Liver (tissue), 9 donors: Measurements from ENCODE around the gene PRR36. TPM values are rescaled to one million over a fixed set of nuclear protein-coding genes. Genes with fewer than 3 reads are reported as not detected.

Source experiments
- DNase-seq: peaks from one replicate; pipeline ENCODE4 v3.0.0-alpha.2; 2017; ENCODE audit warnings: low spot score
- H3K27ac ChIP-seq, 2 donors: one replicate each; pipeline ENCODE4 v1.7.0; 2013; ENCODE audit warnings: inconsistent platforms in 2 of 2, low read length in 2 of 2, control low read depth in 1 of 2, low read depth in 1 of 2, mild to moderate bottlenecking in 1 of 2
- H3K27me3 ChIP-seq, 4 donors: one replicate each; pipeline versions ENCODE4 v1.6.1 to v1.7.0; 2013; ENCODE audit warnings: low read length in 3 of 4, inconsistent platforms in 1 of 4, mild to moderate bottlenecking in 1 of 4, moderate library complexity in 1 of 4; ENCODE audit not compliant: control insufficient read depth in 4 of 4, insufficient read depth in 4 of 4
- H3K36me3 ChIP-seq, 4 donors: one replicate each; pipeline versions ENCODE4 v1.6.1 to v1.7.0; 2013; ENCODE audit warnings: low read length in 3 of 4, mild to moderate bottlenecking in 3 of 4, low read depth in 1 of 4, moderate library complexity in 1 of 4; ENCODE audit not compliant: control insufficient read depth in 4 of 4, insufficient read depth in 3 of 4
- H3K4me1 ChIP-seq, 4 donors: one replicate each; pipeline versions ENCODE4 v1.6.1 to v1.7.0; 2013; ENCODE audit warnings: low read length in 3 of 4, mild to moderate bottlenecking in 3 of 4, moderate library complexity in 1 of 4; ENCODE audit not compliant: control insufficient read depth in 4 of 4, insufficient read depth in 4 of 4
- H3K4me3 ChIP-seq, 3 donors: one replicate each; pipeline versions ENCODE4 v1.6.1 to v1.7.0; 2013; ENCODE audit warnings: low read length in 3 of 3, control low read depth in 1 of 3, low read depth in 1 of 3, mild to moderate bottlenecking in 1 of 3
- H3K9ac ChIP-seq, 2 donors: one replicate each; pipeline ENCODE4 v1.7.0; 2013; ENCODE audit warnings: low read length in 2 of 2, mild to moderate bottlenecking in 2 of 2, moderate library complexity in 2 of 2, control low read depth in 1 of 2, low read depth in 1 of 2
- H3K9me3 ChIP-seq, 4 donors: one replicate each; pipeline versions ENCODE4 v1.6.1 to v1.7.0; 2013; ENCODE audit warnings: low read length in 3 of 4; ENCODE audit not compliant: control insufficient read depth in 4 of 4
- EGR1 ChIP-seq, 2 donors: IDR thresholded peaks; 2 replicates each; pipeline ENCODE4 v1.6.1; 2016 to 2018; ENCODE audit warnings: antibody characterized with exemption in 2 of 2, low read depth in 2 of 2
- FOXA1 ChIP-seq: IDR thresholded peaks from 2 replicates; pipeline ENCODE4 v1.6.1; 2016; ENCODE audit warnings: antibody characterized with exemption
- FOXA2 ChIP-seq: IDR thresholded peaks from 2 replicates; pipeline ENCODE4 v1.6.1; 2016; ENCODE audit warnings: antibody characterized with exemption
- GABPA ChIP-seq, 2 donors: IDR thresholded peaks in 1 of 2; conservative IDR thresholded peaks in 1 of 2; 2 replicates each; pipeline ENCODE4 v1.6.1; 2016; ENCODE audit warnings: antibody characterized with exemption in 2 of 2, mild to moderate bottlenecking in 1 of 2, moderate library complexity in 1 of 2
- HNF4A ChIP-seq, 2 donors: conservative IDR thresholded peaks; 2 replicates each; pipeline ENCODE4 v1.6.1; 2016; ENCODE audit warnings: antibody characterized with exemption in 2 of 2, mild to moderate bottlenecking in 2 of 2
- HNF4G ChIP-seq: IDR thresholded peaks from 2 replicates; pipeline ENCODE4 v1.6.1; 2016; ENCODE audit warnings: antibody characterized with exemption
- JUND ChIP-seq, 2 donors: IDR thresholded peaks; 2 replicates each; pipeline ENCODE4 v1.6.1; 2016; ENCODE audit warnings: antibody characterized with exemption in 2 of 2
- NR2F2 ChIP-seq: IDR thresholded peaks from 2 replicates; pipeline ENCODE4 v1.6.1; 2016; ENCODE audit warnings: antibody characterized with exemption
- RAD21 ChIP-seq, 2 donors: IDR thresholded peaks; 2 replicates each; pipeline ENCODE4 v1.6.1; 2016; ENCODE audit warnings: antibody characterized with exemption in 2 of 2, mild to moderate bottlenecking in 2 of 2
- RXRA ChIP-seq, 2 donors: IDR thresholded peaks; 2 replicates each; pipeline ENCODE4 v1.6.1; 2017 to 2018; ENCODE audit warnings: antibody characterized with exemption in 2 of 2, mild to moderate bottlenecking in 1 of 2
- SP1 ChIP-seq: IDR thresholded peaks from 2 replicates; pipeline ENCODE4 v1.6.1; 2018; ENCODE audit warnings: antibody characterized with exemption, mild to moderate bottlenecking
- TAF1 ChIP-seq: conservative IDR thresholded peaks from 2 replicates; pipeline ENCODE4 v1.6.1; 2016; ENCODE audit warnings: antibody characterized with exemption, mild to moderate bottlenecking
- YY1 ChIP-seq: IDR thresholded peaks from 2 replicates; pipeline ENCODE4 v1.6.1; 2016; ENCODE audit warnings: antibody characterized with exemption, mild to moderate bottlenecking
- WGBS: extraction: QIAGEN DNeasy Blood & Tissue Kit; methylation state at CpG from one replicate; pipeline ENCODE4 v1.1.7; 2013; 5-methylcytosine and 5-hydroxymethylcytosine counted together
- polyA plus RNA-seq, 2 donors: library from polyadenylated mRNA; stranded (reverse) in 1 of 2; unstranded in 1 of 2; fragments of 200-250 nt in 1 of 2; fragments of >200 nt in 1 of 2; fragmentation: Nextera tagmentation in 1 of 2; extraction: Ambion mirVana in 1 of 2; gene quantifications; one replicate each; pipeline versions ENCODE4 v1.2.1 to v1.2.3, GENCODE V29; 2013 to 2015
- total RNA-seq, 2 donors: library from RNA; depleted of rRNA; stranded (reverse); fragments of >200 nt; gene quantifications; one replicate each; pipeline ENCODE4 v1.2.3, GENCODE V29; 2014
- TF ChIP-seq, protein P1 (sequence below): IDR thresholded peaks from 2 replicates; pipeline ENCODE4 v1.6.1; 2016; ENCODE audit warnings: antibody characterized with exemption, mild to moderate bottlenecking
- TF ChIP-seq, protein P2 (sequence below): IDR thresholded peaks from 2 replicates; pipeline ENCODE4 v1.6.1; 2016; ENCODE audit warnings: antibody characterized with exemption
- TF ChIP-seq, protein P3 (sequence below): fragments of 150-350 bp; IDR thresholded peaks from 2 replicates; pipeline ENCODE4 v1.5.1; 2017; ENCODE audit warnings: improper control_type of control experiment, low read depth, low read length; ENCODE audit not compliant: missing input control
- TF ChIP-seq, protein P4 (sequence below): IDR thresholded peaks from 2 replicates; pipeline ENCODE4 v1.6.1; 2016; ENCODE audit warnings: antibody characterized with exemption
- TF ChIP-seq, protein P5 (sequence below): IDR thresholded peaks from 2 replicates; pipeline ENCODE4 v1.6.1; 2016; ENCODE audit warnings: antibody characterized with exemption
- donor health status: healthy.
- donor health status: healthy.
- donor health status: healthy.
- donor health status: healthy.
- donor health status: healthy.

Gene PRR36
- total and polyA plus RNA-seq, 4 donors = 0.02 to 0.03 TPM; not detected in 2

DNA sequence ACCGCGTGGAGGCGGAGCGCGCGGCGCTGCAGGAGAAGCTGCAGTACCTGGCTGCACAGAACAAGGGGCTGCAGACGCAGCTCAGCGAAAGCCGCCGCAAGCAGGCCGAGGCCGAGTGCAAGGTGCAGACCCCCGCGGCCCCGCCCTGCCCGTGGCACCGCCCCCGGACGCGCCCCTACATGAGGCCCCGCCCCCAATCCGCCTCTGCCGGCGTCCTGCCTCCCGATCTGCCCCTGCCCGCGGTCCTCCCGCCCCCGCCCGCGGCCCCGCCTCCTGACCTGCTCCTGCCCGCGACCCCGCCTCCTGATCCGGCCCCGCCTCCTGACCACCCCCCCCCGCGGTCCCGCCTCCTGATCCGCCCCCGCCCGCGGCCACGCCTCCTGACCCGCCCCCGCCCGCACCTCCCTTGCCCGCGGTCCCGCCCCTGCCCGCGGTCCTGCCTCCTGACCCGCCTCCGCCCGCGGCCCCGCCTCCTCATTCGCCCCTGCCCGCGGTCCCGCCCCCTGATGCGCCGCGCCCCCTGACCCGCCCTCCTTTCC, 11.7 kb downstream of the PRR36 start (continued):
- TF ChIP-seq FOXA2 = no peak
- no peak for TF ChIP-seq TAF1
- TF ChIP-seq RXRA (IDR thresholded peaks at IDR 0.05) = no peak

DNA sequence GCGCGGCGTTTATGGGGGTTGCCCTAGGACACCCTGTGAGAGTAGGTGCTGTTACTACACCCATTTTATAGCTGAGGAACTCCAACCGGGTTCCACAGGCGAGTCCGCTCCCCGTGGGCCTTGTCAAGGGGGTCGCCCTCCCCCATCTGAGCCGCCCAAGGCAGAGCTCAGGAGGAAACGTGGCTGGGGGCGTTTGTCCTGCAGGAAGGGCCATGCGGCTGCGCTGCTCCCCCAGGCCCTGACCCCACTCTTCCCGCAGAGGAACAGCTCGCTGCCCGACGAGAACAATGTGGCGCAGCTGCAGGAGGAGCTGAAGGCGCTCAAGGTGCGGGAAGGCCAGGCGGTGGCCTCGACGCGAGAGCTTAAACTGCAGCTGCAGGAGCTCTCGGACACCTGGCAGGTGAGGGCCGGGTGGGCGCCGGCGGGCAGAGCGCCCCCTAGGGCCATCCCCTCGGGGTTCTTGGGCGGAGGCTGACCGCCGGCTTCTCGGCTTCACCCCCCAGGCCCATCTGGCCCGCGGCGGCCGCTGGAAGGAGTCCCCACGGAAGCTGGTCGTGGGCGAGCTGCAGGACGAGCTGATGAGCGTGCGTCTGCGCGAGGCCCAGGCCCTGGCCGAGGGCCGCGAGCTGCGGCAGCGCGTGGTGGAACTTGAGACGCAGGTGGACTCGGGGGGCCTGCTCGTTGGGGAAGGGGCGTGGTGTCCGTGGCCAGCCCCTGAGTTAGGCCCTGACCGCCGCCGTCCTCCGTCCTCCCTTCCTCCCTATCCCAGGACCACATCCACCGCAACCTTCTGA, 12.4 kb downstream of the PRR36 start:
- H3K9ac ChIP-seq = no peak overlapping the region
- H3K9me3 ChIP-seq = no peaks in the 10 kb centered on the region
- peak overlapping the region in 1 of 3 donors; percentile 5 for H3K4me3 ChIP-seq
- WGBS = 58% methylated on average over 63 of the region's 63 CpGs
- peaks cover 0 to 1% (median 0%) of the 10 kb centered on the region in 4 donors for H3K36me3 ChIP-seq
- no peaks in the 10 kb centered on the region for H3K27me3 ChIP-seq
- H3K4me1 ChIP-seq = peaks cover 0 to 9% (median 4%) of the 10 kb centered on the region in 4 donors
- DNase-seq = no peak
- H3K27ac ChIP-seq = no peak overlapping the region
- no peak for TF ChIP-seq RAD21 (IDR thresholded peaks at IDR 0.05)
- TF ChIP-seq JUND (IDR thresholded peaks at IDR 0.05) = no peak
- no peak for TF ChIP-seq YY1
- TF ChIP-seq, protein P1, sequence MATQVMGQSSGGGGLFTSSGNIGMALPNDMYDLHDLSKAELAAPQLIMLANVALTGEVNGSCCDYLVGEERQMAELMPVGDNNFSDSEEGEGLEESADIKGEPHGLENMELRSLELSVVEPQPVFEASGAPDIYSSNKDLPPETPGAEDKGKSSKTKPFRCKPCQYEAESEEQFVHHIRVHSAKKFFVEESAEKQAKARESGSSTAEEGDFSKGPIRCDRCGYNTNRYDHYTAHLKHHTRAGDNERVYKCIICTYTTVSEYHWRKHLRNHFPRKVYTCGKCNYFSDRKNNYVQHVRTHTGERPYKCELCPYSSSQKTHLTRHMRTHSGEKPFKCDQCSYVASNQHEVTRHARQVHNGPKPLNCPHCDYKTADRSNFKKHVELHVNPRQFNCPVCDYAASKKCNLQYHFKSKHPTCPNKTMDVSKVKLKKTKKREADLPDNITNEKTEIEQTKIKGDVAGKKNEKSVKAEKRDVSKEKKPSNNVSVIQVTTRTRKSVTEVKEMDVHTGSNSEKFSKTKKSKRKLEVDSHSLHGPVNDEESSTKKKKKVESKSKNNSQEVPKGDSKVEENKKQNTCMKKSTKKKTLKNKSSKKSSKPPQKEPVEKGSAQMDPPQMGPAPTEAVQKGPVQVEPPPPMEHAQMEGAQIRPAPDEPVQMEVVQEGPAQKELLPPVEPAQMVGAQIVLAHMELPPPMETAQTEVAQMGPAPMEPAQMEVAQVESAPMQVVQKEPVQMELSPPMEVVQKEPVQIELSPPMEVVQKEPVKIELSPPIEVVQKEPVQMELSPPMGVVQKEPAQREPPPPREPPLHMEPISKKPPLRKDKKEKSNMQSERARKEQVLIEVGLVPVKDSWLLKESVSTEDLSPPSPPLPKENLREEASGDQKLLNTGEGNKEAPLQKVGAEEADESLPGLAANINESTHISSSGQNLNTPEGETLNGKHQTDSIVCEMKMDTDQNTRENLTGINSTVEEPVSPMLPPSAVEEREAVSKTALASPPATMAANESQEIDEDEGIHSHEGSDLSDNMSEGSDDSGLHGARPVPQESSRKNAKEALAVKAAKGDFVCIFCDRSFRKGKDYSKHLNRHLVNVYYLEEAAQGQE = no peak

DNA sequence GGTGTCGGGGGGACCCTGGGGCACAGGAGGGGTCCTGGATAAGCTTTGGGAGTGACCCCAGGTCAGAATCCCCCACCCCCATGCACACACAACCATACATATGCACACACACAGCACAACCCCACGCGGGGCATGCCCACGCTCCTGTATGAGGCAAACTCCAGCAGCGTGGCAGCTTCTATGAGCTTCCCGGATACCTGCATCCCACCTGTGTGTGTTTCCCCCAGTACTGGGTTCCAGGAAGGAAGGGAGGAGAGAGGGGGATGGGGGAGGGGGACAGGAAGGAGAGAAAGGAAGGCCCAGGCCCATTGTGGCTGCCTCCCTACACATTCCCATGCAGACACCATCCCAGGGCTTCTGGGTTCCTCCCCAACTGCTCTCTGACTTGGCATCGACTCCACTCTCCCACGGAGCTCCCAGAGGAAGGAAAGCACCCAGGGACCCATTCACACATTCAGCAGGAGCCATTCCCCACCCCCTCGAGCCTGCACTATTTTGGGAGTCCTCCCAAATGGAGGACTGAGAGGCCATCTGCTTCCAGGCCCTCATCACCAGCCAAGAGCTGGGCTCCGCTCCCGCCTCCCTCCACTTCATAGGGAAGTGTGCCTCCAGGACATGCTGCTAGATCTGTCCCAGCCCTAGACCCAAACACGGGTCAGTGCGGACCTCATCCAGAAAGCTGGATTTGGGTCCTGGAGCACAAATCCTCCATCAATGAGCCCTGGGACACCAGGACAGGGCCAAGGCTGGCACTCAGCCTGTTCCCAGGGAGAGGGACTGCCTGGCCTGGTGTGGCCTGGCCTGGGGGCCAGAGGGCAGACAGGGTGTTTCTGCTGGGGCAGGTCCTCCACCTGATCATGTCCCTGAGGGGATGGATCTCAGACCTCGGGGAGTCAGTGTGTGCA, 13.2 kb downstream of the PRR36 start:
- Histone ChIP-seq H3K27ac (no peak overlapping the region), H3K4me1 (peaks cover 0 to 9% (median 4%) of the 10 kb centered on the region in 4 donors), H3K9me3 (no peaks in the 10 kb centered on the region), H3K27me3 (no peaks in the 10 kb centered on the region), H3K4me3 (no peak overlapping the region), H3K9ac (no peak overlapping the region), H3K36me3 (peaks cover 0 to 1% (median 0%) of the 10 kb centered on the region in 4 donors)
- 89% methylated on average over 14 of the region's 14 CpGs for WGBS
- DNase-seq = no peak
- TF ChIP-seq RXRA (IDR thresholded peaks at IDR 0.05) (no peak), HNF4G (no peak), GABPA (IDR thresholded peaks at IDR 0.05 in 1 of 2, conservative IDR thresholded peaks at IDR 0.05 in 1 of 2) (no peak), HNF4A (conservative IDR thresholded peaks at IDR 0.05) (no peak), RAD21 (IDR thresholded peaks at IDR 0.05) (no peak), TAF1 (no peak), YY1 (no peak), FOXA2 (no peak), JUND (IDR thresholded peaks at IDR 0.05) (no peak), FOXA1 (no peak), SP1 (no peak), NR2F2 (no peak), EGR1 (IDR thresholded peaks at IDR 0.05; ENCODE audit: low read depth in 2 of 2) (no peak)
- TF ChIP-seq, protein P2, sequence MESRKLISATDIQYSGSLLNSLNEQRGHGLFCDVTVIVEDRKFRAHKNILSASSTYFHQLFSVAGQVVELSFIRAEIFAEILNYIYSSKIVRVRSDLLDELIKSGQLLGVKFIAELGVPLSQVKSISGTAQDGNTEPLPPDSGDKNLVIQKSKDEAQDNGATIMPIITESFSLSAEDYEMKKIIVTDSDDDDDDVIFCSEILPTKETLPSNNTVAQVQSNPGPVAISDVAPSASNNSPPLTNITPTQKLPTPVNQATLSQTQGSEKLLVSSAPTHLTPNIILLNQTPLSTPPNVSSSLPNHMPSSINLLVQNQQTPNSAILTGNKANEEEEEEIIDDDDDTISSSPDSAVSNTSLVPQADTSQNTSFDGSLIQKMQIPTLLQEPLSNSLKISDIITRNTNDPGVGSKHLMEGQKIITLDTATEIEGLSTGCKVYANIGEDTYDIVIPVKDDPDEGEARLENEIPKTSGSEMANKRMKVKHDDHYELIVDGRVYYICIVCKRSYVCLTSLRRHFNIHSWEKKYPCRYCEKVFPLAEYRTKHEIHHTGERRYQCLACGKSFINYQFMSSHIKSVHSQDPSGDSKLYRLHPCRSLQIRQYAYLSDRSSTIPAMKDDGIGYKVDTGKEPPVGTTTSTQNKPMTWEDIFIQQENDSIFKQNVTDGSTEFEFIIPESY = no peak
- TF ChIP-seq, protein P3, sequence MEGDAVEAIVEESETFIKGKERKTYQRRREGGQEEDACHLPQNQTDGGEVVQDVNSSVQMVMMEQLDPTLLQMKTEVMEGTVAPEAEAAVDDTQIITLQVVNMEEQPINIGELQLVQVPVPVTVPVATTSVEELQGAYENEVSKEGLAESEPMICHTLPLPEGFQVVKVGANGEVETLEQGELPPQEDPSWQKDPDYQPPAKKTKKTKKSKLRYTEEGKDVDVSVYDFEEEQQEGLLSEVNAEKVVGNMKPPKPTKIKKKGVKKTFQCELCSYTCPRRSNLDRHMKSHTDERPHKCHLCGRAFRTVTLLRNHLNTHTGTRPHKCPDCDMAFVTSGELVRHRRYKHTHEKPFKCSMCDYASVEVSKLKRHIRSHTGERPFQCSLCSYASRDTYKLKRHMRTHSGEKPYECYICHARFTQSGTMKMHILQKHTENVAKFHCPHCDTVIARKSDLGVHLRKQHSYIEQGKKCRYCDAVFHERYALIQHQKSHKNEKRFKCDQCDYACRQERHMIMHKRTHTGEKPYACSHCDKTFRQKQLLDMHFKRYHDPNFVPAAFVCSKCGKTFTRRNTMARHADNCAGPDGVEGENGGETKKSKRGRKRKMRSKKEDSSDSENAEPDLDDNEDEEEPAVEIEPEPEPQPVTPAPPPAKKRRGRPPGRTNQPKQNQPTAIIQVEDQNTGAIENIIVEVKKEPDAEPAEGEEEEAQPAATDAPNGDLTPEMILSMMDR = no peak
- TF ChIP-seq, protein P4, sequence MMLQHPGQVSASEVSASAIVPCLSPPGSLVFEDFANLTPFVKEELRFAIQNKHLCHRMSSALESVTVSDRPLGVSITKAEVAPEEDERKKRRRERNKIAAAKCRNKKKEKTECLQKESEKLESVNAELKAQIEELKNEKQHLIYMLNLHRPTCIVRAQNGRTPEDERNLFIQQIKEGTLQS = no peak
- TF ChIP-seq, protein P5, sequence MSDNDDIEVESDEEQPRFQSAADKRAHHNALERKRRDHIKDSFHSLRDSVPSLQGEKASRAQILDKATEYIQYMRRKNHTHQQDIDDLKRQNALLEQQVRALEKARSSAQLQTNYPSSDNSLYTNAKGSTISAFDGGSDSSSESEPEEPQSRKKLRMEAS = no peak
